Measurements from ENCODE around the gene WDR1.

Gene WDR1, protein sequence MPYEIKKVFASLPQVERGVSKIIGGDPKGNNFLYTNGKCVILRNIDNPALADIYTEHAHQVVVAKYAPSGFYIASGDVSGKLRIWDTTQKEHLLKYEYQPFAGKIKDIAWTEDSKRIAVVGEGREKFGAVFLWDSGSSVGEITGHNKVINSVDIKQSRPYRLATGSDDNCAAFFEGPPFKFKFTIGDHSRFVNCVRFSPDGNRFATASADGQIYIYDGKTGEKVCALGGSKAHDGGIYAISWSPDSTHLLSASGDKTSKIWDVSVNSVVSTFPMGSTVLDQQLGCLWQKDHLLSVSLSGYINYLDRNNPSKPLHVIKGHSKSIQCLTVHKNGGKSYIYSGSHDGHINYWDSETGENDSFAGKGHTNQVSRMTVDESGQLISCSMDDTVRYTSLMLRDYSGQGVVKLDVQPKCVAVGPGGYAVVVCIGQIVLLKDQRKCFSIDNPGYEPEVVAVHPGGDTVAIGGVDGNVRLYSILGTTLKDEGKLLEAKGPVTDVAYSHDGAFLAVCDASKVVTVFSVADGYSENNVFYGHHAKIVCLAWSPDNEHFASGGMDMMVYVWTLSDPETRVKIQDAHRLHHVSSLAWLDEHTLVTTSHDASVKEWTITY
- total RNA-seq, result 290 reads per million, percentile 95 among the genes with 10 or more reads in this experiment

GRCh38 chr4:10116569-10117358 lies at the start of gene WDR1:
WDR1 (minus strand) TSS chr4:10116799; CDS start chr4:10116666, 133 bp downstream.
- DNase-seq, result peak; percentile 95

DNA sequence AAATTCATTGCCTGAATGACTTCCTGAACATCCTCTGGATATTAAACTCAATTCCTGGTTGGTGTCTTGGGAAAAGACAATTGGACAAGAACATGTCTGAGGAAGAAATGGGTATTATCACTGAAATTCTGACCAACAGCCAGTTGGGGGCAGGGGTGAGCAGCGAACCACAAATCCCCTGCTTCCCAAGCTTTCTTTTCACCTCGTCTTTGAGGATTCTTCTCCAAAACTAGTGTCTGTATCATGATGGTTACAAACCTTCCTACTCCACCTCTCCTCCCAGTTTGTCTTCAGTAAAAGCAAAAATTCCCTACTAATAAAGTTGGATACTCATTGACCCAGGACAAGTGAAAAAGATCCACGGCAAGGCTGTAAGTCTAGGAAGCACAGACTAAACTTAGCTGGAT lies 48.3 kb upstream of the WDR1 start:
- DNase-seq, result no peak

DNA sequence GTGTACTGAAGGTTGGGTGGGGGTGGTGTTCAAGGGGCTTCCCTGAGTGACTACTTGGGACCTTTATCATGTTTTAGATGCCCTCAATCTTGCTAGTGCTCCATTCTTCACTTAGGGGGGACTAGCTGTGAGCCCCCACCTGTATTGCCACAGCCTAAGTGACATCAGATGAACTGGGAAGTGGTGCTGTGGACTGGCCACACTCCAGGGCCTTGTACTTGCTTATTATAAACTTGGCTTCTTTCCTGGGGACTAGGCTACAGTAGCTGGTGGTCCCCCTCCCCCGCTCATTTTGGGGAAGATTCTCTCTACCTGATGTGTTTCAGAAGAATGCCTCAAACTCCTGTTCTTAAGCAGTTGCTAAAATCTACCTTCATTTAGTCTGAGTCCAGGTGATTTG lies 46.7 kb upstream of the WDR1 start:
- DNase-seq, result no peak

GRCh38 chr4:10162341-10163000 lies 45.9 kb upstream of the WDR1 start:
- no peak for DNase-seq

DNA sequence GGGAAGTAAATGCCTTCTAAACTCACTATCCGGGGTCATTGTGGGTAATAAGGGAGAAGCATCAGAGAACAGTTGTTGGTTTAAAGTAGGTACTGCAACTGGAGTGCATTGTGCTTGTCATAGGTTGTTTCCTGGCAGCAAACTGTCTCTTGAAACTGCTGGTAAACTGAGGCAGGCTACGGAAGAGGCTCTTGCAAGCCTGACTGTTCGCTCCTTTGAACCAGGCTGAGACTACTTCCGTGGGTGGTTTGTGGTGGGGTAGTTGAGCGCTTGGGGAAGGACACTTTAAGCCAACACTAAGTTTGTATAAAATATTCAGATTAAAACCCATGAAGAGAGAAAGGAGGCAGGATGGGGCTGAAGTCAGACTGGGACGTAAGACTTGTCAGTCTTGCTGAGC lies 45.2 kb upstream of the WDR1 start:
- peak; percentile 9 for DNase-seq

GRCh38 chr4:10161146-10161545 lies 44.5 kb upstream of the WDR1 start:
- DNase-seq, result no peak

- DNase-seq, result no peak
These were observed 43.8 kb upstream of the WDR1 start for GRCh38 chr4:10160281-10160856.

DNA sequence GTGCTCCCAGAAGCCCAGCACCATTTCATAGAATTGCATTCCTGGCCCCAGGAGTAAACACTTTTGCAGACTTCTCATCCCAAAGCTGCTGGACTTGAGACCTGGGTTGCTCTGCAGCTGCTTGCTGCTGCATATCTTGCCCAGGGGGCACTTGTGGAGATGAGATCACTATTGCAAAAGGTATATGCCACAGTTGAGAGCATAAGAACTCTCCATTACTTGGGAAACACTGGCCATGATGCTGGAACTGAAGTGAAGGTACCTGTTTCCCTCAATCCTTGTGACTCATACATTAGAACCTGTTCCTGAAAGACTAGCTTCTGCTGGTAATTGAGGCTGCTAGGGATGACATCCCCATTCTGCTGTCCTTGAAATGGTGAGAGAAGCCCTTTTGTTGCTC lies 43.1 kb upstream of the WDR1 start:
- DNase-seq, result no peak

- DNase-seq, result no peak
These were observed 41.8 kb upstream of the WDR1 start for GRCh38 chr4:10158333-10158942.

- peak; percentile 8 for DNase-seq
These were observed 41.1 kb upstream of the WDR1 start for GRCh38 chr4:10157478-10158332.

GRCh38 chr4:10154241-10154640 lies 37.6 kb upstream of the WDR1 start:
- DNase-seq, result no peak

DNA sequence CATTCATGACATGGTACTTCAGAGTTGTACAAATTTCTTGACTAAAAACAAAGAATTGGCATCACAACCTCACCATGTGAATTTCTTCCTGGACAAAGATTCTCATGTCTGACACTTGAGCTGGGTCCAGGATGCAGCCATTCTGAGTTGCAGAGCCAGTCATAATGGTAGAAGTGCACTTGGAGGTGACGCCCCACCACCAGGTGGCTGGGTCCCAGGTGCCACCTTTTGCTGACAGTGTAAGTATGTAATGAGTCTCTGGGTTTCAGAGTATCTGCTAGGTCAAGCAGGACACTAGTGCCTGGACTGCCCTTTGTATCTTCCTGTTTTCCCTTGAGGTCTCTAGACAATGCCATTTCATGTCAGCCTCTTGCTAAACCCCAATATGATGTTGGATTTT lies 36.6 kb upstream of the WDR1 start:
- DNase-seq, result no peak

- DNase-seq, result no peak
These were observed 34.6 kb upstream of the WDR1 start for GRCh38 chr4:10151182-10151581.

GRCh38 chr4:10144966-10145365 lies 28.4 kb upstream of the WDR1 start:
- no peak for DNase-seq

DNA sequence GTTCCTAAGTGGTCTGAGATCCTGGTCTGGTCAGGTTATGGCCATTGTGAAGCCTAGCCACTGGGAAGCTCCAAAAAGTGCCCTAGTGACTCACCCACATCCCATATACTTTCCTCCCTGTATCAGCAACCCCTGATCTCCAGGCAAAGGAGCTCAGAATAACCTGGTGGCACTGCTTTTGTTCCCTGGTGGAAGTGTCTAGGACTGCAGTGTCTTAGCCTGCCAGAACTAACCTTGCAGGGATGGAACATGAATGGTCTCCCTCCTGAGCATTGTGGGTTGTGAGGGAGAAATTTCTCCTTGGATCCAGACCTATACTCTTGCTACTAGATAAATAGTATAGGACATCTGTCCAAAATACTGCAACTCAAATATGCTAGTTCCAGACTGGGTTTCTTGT lies 27.9 kb upstream of the WDR1 start:
- DNase-seq, result no peak

DNA sequence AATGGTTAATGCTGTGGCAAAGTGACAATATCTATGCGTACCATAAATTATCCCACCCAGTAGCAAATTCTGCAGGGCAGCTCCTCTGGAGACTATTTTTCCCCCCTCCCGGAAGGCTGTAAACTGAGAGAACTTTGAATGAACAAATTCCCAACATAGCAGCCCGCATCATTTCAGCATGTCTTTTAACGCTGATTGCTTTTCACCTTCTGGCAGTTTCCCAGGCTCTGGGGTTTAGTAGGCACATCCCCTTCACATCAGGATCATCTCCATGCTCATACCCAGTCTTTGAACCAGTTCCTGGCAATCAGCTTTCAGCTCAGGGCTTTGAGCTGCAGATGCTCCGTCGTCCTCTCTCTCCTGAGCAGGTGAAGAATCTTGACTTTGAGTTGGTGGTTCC lies 26.6 kb upstream of the WDR1 start:
- DNase-seq, result no peak

DNA sequence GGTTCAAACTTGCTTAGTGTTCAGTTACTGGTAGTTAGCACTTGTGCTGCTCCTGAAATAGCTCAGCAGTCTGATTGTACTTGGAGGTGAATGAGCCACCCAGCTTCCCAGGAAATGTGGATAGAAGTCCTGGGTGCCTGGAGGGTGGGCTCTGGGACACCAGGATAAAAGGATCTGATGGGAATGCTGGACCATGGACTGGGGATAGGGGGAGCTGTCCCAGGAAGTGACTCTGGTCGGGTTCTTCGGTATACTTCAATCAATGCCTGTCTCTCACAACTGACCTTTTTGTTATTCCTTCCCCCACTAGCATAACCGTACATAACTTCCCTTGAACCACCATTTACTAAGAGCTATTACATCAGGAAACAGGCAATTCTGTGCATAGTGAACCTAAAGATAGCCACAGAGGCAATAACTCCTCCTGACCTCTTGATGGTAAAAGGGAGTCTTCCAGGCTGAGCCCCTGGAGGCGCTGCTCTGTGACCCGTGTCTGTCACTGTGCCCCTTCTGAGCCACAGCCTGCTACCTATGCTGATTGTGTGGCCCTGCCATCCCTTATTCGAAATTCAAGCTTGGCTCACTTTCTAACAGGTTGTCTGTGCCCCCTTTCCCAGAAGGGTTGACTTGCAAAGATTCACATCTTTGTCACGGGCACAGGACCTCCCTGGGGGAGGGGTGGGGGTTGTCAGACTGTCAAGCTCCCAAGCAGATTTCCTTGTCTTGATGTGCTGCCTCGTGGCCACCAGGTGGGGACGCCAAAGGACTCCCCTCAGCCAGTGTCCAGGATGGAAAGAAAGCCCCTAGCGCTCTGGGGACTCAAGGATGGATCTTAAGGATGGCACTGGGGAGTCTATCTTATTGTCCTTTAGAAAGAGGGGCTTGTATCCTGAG lies 24.5 kb upstream of the WDR1 start:
- DNase-seq, result no peak

DNA sequence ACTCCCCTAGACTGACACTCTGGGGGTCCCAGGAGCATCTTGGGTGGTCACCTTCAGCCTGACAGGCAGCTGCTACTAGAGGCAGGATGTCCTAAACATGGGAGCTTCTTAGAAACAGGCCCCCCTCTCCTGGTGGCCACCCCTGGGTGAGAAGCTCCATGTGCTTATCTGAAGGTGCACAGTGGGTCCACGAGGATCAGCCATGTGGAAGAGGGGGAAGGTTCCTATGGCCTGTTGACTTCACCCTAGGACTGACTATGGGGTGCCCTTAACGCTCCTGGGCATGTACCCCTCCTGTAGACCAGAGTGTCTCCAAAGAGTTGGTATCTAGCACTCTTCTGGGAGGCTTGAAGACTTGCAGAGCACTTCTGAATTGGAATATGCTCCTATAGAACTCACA lies 22.9 kb upstream of the WDR1 start:
- DNase-seq, result no peak

GRCh38 chr4:10135260-10135659 lies 18.7 kb upstream of the WDR1 start:
- no peak for DNase-seq

DNA sequence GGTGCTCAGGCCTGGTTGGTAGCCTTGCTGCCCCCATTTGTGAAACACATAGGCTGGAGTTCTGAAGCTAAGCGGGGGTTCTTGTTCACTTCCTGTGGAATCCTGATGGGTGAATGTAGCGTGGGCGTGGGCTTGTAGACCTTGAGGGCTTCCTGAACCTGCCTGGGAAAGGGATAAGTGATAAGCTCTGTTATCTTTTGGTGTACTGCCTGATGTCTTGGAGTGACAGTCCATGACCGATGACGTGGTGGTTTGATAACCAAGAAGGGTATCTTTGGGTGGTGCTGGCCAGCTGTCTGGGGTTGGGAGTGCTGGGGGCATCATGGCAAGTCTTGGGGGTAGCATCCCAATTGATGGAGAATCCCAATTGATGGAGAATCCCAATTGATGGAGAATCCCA lies 17.5 kb upstream of the WDR1 start:
- DNase-seq, result no peak
